ENCODE data around the gene MTMR10.

DNA sequence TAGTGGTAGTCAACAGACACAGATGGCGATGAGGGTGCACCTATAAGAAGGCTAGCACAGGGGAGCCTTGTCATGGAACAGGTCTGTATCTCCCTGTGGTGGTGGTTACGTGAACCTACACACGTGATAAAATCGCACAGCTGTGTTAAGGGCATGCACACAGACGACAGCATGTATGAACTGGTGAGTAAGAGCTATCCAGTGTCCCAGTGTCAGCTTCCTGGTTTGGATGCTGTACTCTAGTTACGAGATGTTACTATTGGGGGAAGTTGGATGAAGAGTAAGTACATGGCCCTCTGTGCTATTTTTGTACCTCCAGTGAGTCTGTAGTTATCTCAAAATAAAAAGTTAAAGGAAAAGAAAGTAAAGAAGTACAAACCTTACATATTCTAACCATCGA lies 38.2 kb downstream of the MTMR10 start:
- TF ChIP-seq CTCF (conservative IDR thresholded peaks at IDR 0.05; ENCODE audit: low read depth, low read length), result no peak
- no peak for TF ChIP-seq EZH2 (IDR thresholded peaks at IDR 0.05; ENCODE audit: borderline replicate concordance, low read depth, low read length, poor library complexity, severe bottlenecking)

Data from A673 (cell line).